Fibroblast of skin of right quadriceps (primary cell): ENCODE data around the gene CTNNA2.
"Not testable (repeated sequence)": the region's sequence is repeated elsewhere in the genome, so short reads cannot be mapped to it uniquely, and the experiment has no call there.

Source experiments
- DNase-seq: peaks from one replicate; pipeline ENCODE4 v3.0.0-alpha.2; 2013

The CTNNA2 gene

DNA sequence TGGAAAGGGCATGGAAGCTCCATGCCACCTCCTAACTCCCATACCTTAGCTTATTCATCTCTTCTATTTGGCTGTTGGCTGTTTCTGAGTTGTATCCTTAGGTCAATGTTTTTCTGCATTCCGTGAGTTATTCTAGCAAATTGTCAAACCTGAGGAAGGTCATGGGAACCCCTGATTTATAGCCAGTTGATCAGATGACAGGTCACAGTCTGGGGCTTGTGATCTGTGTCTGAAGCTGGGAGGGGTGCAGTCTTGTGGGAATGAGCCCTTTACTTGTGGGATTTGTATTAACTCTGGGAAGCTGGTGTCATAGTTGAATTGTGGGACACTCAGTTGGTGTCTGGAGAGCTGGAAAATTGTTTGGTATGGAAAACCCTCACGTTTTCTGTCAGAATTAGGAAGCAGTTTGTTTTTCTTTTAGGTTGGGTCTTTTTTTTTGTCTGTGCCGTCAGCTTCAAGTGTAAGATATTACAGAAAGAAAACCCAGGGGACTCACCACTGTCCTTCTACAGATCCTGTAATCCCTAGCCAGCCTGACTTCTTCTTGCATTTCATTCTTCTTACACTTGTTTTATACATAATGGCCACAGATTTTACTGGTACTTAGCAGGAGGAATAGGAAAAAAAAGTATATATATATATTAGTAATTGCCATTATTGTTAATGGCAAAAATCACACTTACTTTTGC is 653.8 kb downstream of the CTNNA2 start:
- no peak for DNase-seq

- no peak for DNase-seq
Observed at GRCh38 chr2:80167284-80167808, 654.5 kb downstream of the CTNNA2 start.

GRCh38 chr2:80168037-80168436 is 655.2 kb downstream of the CTNNA2 start:
- DNase-seq: no peak

- no peak for DNase-seq
Observed at GRCh38 chr2:80168801-80169200, 656.0 kb downstream of the CTNNA2 start.

GRCh38 chr2:80169811-80170594 is 657.2 kb downstream of the CTNNA2 start:
- no peak for DNase-seq

- DNase-seq: no peak
Observed at GRCh38 chr2:80185091-80185490, 672.2 kb downstream of the CTNNA2 start.

GRCh38 chr2:80186262-80186661 is 673.4 kb downstream of the CTNNA2 start:
- no peak for DNase-seq

DNA sequence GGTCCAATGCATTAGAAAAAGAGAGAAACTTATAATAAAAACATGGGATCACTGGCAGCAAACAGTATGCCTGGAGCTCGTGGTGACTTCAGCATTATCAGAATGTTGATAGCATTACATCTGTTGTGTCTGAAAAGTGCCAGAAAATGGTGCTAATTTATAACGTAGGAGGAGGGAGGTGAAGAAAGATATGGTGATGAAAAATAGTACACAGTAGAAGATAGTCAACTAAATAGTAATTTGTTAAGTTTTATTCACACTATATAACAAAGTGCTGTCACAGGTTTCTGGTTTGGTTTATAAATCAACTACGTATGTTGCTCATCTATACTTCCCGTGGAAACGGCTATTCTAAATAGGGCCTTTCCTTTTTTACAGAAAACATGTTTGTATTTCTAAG is 674.3 kb downstream of the CTNNA2 start:
- no peak for DNase-seq

DNA sequence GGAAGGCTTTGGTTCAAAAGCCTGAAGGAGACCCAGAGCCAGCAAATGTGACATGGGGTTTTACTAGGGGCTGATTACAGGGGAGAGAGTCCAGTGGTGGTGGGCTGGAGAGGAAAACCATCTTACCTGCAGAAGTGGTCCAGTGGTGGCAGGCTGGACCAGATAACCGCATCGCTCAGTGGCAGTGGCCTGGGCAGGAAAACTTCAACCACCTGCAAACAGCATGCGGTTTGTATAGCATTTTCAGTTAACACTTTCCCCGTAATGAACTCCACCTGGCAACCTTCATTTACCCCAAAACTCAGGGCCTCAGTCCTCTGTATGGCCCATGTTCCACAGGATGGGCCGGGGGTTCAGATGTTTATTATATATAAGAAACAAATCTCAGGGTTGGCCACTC is 677.3 kb downstream of the CTNNA2 start:
- no peak for DNase-seq

GRCh38 chr2:80193566-80193965 is 680.7 kb downstream of the CTNNA2 start:
- no peak for DNase-seq

GRCh38 chr2:80195034-80195433 is 682.2 kb downstream of the CTNNA2 start:
- no peak for DNase-seq

GRCh38 chr2:80198042-80198441 is 685.2 kb downstream of the CTNNA2 start:
- DNase-seq: no peak

DNA sequence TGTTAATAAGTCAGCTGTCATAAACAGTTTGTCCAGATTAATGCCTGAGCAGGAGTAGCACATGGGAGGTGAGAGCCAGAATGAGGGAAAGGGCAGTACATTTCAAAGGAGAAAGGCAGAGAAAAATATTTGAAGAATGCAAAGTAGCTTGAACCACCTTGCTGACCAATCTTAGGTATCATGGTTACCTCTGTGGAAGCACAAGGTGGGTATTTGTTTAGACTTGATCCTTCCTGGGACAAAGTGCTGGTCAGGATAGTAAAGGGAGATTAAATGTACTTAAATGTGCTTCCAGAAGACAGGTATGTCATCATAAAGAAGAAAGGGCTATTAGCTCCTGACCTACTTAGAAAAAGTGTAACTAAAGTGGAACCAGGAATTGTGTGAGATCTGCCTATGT is 686.7 kb downstream of the CTNNA2 start:
- DNase-seq: no peak

- DNase-seq: not testable (repeated sequence)
Observed at GRCh38 chr2:80203929-80204328, 691.1 kb downstream of the CTNNA2 start.

DNA sequence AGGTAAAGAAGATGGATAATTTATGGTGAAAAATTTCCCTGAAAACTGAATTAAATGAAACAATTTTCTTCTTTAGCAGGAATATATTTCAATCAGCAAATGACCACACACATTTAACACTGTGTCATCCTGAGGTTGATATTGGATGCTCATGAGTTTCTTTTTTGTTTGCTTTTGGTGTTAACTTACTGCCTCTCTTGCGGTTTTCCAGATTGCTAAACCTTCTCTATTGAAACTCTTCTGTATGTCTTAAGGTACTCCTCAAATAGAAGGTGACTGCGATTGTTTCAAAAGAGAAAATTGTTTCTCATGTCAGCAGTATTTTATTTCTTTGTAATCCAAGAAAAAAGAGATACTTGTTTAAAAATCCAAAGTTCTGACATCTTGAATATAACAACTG is 692.6 kb downstream of the CTNNA2 start:
- no peak for DNase-seq

DNA sequence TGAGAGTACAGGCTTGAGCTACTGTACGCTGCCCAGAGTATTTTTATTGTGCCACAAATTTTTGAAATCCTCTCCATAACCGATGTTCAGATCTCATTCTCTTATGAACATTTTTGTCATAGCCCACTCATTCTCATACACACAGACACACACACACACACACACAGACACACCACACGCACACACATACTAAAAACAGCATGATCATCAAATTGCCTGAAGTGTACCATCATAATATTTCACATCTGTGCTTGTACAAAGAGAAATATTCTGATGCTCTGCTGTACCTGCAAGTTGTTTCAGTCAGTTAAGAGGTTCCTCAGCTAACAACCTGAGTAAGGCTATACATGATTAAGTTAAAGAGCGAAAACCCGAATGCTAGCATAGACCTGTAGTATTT is 696.6 kb downstream of the CTNNA2 start:
- no peak for DNase-seq

GRCh38 chr2:80217446-80217845 is 704.6 kb downstream of the CTNNA2 start:
- DNase-seq: no peak

DNA sequence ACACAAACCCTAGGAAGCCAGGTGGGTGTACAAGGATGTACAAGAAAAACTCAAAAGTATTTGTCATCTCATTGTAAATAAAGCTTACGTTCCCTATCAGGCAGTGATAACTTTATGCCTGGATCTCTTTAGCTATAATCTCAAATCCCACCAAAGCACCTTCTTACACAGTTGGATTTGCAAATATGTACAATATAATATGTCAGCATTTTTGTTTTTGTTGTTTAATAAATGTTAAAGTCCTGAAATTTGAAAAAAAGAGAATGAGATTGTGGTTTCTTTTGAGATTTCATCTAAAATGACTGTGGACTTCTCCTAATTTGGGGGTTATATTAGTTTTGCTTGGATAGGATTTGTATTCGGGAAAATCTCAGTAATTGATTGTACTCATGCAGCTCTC is 709.8 kb downstream of the CTNNA2 start:
- DNase-seq: no peak

DNA sequence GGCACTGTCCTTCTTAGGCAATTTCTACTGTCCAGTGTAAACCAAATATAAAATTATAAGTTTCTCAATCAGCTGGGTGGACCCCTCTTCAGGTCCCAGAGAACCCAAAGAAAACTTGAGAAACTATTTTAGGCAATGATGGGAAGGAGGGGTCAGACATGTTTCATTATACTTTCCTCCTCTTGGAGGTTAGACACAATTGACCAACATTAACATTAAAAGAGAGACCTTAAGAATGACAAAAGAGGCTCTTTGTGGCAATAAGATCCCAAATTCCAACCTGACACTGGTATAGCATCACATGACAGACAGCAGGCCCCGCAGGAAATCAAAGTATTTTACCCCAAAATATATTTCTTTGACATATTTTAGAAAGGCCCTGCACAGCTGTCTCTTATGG is 718.6 kb downstream of the CTNNA2 start:
- no peak for DNase-seq

DNA sequence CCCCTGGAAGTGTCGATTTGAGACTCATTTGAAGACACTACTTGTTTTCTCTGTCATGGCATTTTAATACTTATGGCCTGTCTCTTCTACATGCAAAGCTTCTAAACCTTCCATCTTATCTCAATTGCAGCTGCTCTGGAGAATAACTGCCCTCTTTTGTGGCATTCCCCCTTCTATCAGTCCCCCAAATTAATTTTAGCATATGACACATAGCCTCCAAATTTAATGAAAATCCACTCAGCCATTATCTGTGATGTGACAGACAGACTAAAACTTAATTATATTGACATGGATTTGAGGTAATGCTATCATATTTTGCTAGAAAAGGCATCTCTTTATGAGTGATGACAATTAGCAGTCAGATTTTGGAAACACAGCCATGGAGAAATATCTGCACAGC is 720.5 kb downstream of the CTNNA2 start:
- DNase-seq: no peak

GRCh38 chr2:80238692-80239469 is 726.0 kb downstream of the CTNNA2 start:
- DNase-seq: peak; percentile 42

GRCh38 chr2:80242355-80242910 is 729.6 kb downstream of the CTNNA2 start:
- no peak for DNase-seq

DNA sequence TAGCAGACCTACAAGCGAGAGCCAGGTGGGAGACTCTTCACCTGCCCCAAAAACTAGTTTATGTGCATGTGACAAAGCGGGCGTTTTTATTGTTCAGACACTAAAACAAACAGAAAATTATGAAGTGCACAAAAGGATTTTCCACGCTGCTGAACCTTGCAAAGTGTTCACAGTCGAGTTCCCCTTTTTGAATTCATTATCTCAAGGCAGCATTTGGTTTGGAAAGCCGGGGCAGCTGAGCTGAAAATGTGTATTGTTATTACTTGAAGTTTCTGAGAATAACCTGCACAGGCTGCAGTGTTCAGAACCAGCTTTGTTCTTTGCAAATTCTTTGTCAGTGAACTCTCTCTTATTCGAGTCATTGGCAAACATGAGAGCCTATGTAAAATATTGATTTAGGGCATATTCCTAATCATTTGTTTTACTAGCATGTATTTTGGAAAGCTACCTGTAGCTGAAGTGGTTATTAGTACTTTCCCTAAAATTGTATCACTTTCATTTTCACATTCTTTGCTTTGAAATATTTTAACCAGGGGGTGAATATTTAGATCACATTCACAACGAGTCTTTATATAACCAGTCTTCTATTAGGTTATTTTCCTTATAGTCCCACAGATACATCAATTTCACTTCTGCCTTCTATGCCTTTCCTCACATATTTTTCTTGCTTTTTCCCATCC is 732.2 kb downstream of the CTNNA2 start:
- no peak for DNase-seq
